ENCODE measurements around the gene KCTD2. TPM values are rescaled to one million over a fixed set of nuclear protein-coding genes. Genes with fewer than 3 reads are reported as not detected.
A peak's percentile ranks its signal among the peaks of the same experiment; 100 is the strongest.

The KCTD2 gene
- total and polyA plus RNA-seq, 8 donors: 20.6 to 32.0 (median 27.0) TPM

- Histone ChIP-seq H3K4me3 (no peak overlapping the region), H3K9me3 (no peaks in the 10 kb centered on the region), H3K27ac (no peak overlapping the region), H3K27me3 (no peaks in the 10 kb centered on the region), H3K4me1 (no peaks in the 10 kb centered on the region), H3K36me3 (peaks cover 0 to 35% of the 10 kb centered on the region in 2 donors)
- ATAC-seq (no peak), DNase-seq (no peak)
- intact Hi-C loops (cut with DNase I): no loop called here
- TF ChIP-seq CTCF (IDR thresholded peaks at IDR 0.05): no peak
These were observed 40.4 kb upstream of the KCTD2 start for GRCh38 chr17:75006653-75007052.

GRCh38 chr17:75008373-75008772 lies 38.7 kb upstream of the KCTD2 start:
- H3K4me3 ChIP-seq: no peak overlapping the region
- peaks cover 3 to 10% of the 10 kb centered on the region in 2 donors for H3K4me1 ChIP-seq
- H3K27me3 ChIP-seq: no peaks in the 10 kb centered on the region
- H3K27ac ChIP-seq: no peak overlapping the region
- no peak for DNase-seq
- intact Hi-C loops (cut with DNase I): no loop called here
- TF ChIP-seq CTCF (IDR thresholded peaks at IDR 0.05): no peak
- no peak for ATAC-seq
- no peaks in the 10 kb centered on the region for H3K9me3 ChIP-seq
- peaks cover 0 to 18% of the 10 kb centered on the region in 2 donors for H3K36me3 ChIP-seq

- TF ChIP-seq CTCF (IDR thresholded peaks at IDR 0.05): no peak
These were observed 37.8 kb upstream of the KCTD2 start for GRCh38 chr17:75009139-75009724.

GRCh38 chr17:75010683-75011400 lies 36.2 kb upstream of the KCTD2 start:
- peaks cover 8 to 21% of the 10 kb centered on the region in 2 donors for H3K4me1 ChIP-seq
- no peak overlapping the region for H3K27ac ChIP-seq
- DNase-seq: peak in 1 of 4 donors; percentile 49
- H3K9me3 ChIP-seq: no peaks in the 10 kb centered on the region
- no peak overlapping the region for H3K4me3 ChIP-seq
- ATAC-seq: peak; percentile 2
- intact Hi-C loops (cut with DNase I): no loop called here
- peaks cover 0 to 5% of the 10 kb centered on the region in 2 donors for H3K36me3 ChIP-seq
- no peak for TF ChIP-seq CTCF (IDR thresholded peaks at IDR 0.05)
- H3K27me3 ChIP-seq: no peaks in the 10 kb centered on the region

More at GRCh38 chr17:75009139-75009724, 37.8 kb upstream of the KCTD2 start:
- H3K27me3 ChIP-seq: no peaks in the 10 kb centered on the region
- peaks cover 8 to 18% of the 10 kb centered on the region in 2 donors for H3K4me1 ChIP-seq
- H3K36me3 ChIP-seq: peaks cover 0 to 9% of the 10 kb centered on the region in 2 donors
- H3K9me3 ChIP-seq: no peaks in the 10 kb centered on the region
- ATAC-seq: no peak
- peak in 1 of 4 donors; percentile 26 for DNase-seq
- H3K27ac ChIP-seq: no peak overlapping the region
- no peak overlapping the region for H3K4me3 ChIP-seq
- intact Hi-C loops (cut with DNase I): no loop called here

- no peak for TF ChIP-seq CTCF (IDR thresholded peaks at IDR 0.05)
- intact Hi-C loops (cut with DNase I): no loop called here
- Histone ChIP-seq H3K9me3 (no peaks in the 10 kb centered on the region), H3K27ac (peak overlapping the region; percentile 77 to 87), H3K4me1 (peaks cover 8 to 21% of the 10 kb centered on the region in 2 donors), H3K36me3 (peaks cover 0 to 10% of the 10 kb centered on the region in 2 donors), H3K27me3 (no peaks in the 10 kb centered on the region), H3K4me3 (peak overlapping the region; percentile 86 to 90)
- peak; percentile 76 for ATAC-seq
- DNase-seq: peak in 2 of 4 donors; percentile 68 to 81
These were observed 35.5 kb upstream of the KCTD2 start for GRCh38 chr17:75011401-75012095.
